GM18870 (cell line): Measurements from ENCODE around the gene CRB2.
A peak's percentile ranks its signal among the peaks of the same experiment; 100 is the strongest.
"Not testable (repeated sequence)": the region's sequence is repeated elsewhere in the genome, so short reads cannot be mapped to it uniquely, and the experiment has no call there.

Experiments used
- ATAC-seq: cut with Tn5 transposase; IDR thresholded peaks from one replicate; pipeline ENCODE4 v1.9.1; 2021; ENCODE audit warnings: moderate library complexity; ENCODE audit not compliant: unreplicated experiment

Gene CRB2

DNA sequence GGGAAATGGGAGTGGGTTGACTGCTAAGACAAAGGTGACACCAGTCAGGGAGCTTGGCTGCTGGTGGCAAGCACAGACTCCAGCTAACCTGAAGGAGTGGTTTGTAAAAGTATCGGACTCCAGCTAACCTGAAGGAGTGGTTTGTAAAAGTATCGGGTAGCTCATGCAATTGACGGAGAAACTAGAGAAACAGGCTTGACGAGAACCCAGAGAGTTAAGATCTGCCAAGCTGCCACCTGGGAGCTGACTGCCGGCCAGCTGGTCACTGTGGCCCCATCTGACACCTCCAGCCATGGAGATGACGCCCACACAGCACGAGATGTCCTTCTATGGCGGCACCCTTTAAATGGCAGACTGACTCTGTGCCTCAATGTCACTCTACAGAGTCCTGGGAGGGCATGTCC is 28.3 kb upstream of the CRB2 start:
- ATAC-seq, result no peak

DNA sequence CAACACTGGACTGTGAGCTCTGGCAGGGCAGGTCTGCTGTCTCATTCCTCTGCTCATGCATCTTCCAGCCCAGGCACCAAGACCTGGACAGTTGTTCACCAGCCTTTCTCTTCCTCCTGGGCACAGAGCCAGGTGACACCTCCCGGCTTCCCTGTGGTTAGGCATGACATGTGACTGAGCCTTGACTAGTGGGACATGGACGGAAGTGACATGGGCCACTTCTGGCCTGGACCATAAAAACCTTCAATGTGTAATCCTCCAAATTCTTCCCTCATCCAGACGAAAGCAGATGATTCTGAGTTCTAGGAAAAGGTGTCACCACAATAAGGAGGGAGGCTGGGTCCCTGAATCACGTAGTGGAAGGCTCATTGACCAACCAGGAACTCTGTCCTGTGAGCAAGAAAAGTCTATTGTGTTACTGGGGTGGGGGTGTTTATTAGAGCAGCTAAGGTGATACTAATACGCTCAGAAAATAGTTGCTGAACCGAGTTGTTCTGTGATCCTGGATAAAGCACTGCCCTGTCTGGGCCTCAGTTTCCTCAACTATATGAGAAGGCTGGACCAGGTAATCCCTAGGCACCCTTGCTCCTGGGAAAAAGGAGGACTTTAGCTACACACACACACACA is 26.6 kb upstream of the CRB2 start:
- ATAC-seq, result no peak

DNA sequence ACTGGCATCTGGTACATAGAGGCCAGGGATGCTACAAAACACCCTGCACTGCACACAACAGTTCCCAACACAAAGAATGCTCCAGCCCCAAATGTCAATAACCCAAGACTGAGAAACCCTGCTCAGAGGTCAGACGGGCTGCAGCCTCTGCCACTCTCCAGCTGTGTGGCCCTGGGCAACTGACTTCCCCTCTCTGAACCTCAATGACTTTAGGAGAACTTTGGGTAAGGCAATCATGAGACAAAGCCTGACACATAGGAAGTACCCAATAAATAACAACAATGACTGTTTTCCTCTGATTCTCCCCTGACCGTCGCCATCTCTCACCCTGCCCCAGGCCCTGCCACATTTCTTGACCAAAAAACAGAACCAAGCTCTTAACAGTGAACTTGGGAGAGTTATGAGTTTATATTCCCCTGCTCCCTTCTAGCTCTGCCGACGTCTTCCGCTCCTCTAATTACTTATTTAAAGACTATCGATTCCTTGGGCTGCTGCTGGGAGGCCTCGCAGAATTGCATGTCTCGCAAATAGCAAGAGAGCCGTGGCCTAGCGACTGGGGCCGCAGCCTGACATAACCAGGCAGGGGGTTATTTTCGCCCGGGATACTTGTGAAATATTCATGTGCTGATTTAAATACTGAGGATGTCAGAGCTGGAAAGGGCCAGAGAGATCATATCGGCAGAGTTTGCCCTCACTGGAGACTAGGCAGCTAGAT is 24.5 kb upstream of the CRB2 start:
- no peak for ATAC-seq

DNA sequence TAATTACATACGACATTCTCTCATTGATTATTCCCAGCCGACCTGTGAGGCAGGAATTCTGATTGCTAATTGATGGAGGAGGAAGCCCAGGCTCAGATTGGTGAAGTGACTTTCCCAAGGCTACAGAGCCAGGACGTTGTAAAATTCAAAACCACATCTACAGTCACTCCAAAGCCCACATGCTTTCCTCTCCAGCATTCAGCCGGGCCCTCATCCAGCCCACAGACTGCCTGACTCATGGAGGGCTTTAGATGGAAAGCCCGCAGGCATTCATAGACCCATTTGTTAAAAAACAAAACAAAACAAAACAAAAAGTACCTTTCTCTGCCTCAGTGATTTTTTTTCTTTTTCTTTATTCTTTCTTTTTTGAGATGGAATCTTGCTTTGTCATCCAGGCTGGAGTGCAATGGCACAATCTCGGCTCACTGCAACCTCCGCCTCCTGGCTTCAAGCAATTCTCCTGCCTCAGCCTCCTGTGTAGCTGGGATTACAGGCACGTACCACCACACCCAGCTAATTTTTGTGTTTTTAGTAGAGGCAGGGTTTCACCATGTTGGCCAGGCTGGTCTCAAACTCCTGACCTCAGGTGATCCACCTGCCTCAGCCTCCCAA is 22.8 kb upstream of the CRB2 start:
- ATAC-seq, result not testable (repeated sequence)

DNA sequence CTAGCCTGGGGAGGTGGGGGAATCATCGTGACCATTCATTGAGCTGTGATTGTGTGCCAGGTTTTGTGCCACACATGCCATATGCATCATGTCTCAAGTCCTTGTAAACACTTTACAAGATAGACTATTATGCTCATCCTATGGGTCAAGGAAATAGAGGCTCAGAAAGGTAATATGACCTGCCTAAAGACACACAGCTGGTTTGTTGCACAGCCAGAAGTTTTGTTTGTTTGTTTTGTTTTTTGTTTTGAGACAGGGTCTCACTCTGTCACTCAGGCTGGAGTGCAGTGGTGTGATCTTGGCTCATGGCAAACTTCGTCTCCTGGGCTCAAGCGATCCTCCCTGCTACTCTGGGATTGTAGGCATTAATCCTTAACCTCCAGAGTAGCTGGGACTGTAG is 21.4 kb upstream of the CRB2 start:
- ATAC-seq, result no peak

DNA sequence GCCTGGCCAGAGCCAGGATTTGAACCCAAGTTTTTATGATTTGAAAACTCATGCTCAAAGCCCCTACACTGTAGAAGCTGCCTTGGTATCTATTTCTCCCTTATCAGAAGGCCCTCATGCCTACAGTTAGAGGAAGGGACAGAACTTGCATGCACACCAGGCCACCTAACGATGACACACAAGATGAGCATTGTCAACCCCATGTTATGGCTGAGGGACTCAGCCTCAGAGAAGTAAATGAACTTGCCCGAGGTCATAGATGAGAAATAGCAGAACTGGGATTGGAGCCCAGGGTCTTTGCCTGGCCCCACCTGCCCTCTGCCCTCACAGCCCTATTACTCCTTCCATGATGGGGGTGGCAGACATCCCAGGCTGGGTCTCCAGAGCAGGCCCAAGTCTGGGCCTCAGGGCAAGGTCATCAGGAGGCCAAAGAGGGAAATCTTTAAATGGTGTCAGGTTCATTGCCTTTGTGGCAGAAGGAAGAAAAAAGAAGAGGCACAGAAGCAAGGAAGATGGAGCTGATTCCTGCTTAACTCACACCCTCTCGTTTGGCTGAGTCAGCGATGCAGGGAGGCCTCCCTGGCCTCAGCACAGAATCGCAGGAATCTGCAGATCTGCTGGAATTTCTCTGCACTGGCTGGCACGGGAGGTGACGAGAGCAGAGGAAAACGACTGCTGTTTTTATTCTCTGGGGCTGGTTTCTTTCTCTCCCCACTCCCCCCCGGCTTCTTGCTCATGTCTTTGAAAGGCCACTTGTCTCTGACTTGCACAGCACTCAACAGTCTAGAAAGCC is 20.6 kb upstream of the CRB2 start:
- no peak for ATAC-seq

DNA sequence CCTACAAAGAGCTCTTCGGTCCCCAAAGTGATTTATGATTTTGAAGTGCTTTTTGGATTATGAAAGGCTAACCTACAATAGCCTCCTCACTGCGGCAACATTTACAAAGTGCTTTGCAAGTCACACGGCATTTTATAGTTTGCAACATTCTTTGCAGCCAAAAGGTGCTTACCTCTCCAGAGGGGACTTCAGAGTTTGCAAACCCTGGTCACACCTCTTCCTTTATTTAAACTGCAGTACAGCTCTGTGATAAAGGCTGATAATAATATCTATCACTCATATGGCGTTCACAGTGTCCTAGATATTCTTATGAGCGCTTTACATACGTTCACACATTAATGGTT is 20.0 kb upstream of the CRB2 start:
- no peak for ATAC-seq

DNA sequence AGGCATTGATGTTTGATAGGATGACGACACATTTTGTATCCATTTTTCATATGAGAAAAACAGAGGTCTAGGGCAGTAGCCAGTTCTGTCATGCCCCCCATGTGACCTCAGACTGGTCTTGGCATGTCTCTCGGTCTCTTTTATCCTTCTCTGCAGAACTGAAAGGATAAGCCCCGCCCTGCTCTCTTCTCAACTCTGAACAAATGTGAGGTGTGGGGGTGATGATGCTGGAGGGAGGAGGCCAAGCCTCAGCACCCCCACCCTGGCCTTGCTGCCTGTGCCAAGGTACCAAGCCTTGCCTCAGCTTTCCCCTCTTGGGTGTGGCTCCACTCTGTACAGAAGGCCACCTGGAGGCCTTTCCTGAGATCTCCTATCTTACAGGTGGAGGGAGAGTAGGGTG is 19.5 kb upstream of the CRB2 start:
- ATAC-seq, result no peak

DNA sequence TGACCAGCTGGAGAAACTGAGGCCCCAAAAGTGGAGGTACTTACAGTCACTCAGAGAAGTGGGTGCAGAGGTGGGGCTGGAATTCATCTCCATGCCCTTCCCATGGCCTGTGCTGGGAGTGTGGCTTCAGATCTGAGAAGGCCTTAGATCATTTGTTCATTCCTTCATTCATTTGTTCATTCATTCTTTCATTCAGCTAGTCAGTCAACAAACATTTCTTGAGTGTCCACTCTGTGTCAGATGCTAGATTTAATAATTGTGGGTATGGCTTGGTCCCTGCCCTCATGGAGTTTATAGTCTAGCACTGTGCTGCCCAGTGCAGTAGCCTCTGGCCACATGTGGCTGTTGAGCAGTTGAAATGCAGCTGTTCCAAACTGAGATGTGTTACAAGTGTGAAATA is 19.0 kb upstream of the CRB2 start:
- no peak for ATAC-seq

DNA sequence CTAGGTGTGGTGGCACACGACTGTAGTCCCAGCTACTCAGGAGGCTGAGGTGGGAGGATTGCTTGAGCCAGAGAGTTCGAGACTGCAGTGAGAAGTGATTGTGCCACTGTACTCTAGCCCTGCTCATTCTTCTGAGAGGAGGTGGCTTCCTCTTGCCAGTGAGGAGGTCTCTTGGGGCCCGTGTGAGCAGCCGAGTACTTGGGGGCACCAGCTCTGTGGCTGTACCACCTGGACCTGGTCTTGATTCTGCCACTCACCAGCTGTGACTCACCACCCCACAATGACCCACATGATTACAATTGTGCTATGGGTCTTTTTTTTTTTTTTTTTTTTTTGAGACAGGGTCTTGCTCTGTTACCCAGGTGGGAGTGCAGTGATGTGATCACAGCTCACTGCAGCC is 18.0 kb upstream of the CRB2 start:
- no peak for ATAC-seq

DNA sequence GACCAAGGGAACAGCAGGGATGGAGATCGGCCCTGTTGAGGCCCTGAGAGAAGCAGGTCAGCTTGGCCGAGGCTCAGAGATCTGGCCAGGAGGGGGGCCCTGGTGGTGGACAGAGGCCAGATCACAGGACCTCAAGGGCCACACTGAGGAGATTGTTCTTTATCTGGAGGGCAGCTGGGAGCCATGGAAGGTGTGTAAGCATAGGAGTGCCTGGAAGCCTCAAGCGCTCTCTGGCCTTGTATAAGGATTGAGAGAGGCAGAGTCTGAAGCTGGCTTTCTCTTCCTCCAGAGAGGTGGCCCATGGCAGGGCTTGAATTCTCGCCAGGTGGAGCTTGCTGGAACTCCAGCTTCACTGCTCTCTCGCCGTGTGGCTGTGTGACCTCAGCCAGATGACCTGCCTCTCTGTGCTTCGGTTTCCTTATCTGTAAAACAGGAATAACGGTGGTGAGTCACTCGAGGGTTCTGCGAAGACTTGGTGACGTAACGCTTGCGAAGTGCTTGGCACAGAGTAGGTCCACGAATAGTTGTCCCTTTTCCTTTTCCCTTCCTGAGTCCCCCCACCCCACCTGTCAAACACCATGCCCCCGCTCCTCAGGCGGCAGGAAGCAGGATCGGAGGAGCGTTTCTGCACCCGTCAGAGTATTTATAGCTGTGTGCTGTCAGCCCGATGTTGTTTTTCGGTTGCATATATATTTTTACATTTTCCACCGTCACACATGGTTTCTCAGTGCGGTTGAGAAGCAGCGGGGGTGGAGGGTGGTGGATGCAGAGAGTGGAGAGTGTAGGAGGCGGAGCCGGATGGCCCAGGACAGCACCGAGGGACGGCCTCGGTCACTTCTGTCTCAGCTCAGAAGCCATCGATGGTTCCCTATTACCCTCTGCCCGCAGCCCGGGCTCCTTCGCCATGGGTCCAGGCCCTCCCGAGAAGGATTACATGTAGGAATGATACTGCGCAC is 17.0 kb upstream of the CRB2 start:
- peak; percentile 62 for ATAC-seq

DNA sequence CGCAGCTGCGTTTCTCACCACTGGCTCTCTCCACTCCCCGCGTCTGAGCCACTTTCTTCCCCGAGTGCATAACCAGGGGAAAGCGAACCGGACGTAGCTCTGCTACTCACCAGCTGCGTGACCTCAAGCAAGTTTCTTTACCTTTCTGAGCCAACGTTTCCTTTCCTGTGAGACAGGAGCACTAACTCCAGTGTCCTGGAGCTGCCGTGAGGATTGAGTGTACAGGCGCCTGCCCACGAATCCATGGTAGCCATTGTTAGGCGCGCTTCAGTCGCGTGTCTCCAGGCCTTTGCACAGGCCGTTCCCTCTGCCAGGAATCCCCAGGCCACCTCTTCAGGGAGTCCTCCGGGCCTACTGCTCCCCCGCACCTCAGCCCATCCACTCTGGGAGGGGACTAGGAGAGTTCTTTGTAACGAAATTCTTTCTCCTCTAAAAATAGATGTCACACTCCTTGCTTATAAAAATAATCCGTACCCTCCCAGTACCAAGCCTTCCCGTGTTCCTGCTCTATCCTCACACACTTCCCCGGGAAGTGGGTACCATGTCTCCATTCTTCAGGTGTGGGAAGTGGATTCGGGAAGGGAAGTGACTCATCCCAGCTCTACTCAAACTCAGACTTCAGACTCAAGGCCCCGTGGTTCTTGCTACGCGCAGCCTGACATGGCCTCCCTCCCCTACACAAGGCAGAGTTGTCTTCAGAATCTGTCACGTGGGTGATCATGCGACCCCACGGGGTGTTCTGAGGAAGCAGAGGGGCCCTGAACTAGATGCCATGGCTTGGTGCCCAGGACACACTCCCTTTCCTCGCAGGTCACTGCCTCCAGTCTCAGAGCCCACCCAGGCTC is 16.1 kb upstream of the CRB2 start:
- ATAC-seq, result peak; percentile 41

DNA sequence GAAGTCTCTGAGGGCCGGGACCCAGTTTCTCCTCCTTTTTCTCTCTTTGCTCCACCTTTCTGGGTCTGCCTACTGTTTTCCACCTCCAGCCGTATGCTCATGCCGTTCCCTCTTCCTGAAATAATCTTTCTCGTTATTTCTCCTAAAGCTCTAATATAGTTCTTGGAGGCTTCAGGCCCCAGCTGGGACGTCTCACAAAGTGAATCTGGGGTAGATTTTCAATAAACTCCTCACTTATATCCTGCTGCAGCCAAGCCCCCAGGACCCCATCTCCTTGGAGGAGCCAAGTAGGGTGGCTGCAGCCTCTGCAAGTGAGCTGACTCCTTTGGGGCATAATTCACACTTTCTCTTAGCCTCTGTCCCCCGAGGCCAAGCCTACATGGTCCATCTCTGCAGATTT is 14.2 kb upstream of the CRB2 start:
- ATAC-seq, result no peak

DNA sequence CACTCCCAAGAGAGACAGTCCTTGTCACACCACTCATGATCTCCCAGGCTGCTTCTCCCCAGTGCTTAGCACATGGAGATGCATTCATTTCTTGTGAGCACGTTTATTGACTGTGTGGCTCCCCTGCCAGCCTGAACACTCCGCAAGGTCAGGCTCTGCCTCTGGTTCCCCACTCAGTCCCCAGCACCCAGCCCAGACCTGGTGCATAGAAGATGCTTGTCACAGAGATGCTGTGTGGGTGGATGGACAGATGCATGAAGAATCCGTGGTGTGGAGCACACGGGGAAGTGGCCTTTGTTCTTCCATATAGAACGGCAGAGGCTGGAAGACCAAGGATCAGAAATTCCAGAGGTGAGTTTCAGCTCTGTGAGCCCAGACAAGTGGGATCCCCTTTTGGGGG is 13.8 kb upstream of the CRB2 start:
- no peak for ATAC-seq

DNA sequence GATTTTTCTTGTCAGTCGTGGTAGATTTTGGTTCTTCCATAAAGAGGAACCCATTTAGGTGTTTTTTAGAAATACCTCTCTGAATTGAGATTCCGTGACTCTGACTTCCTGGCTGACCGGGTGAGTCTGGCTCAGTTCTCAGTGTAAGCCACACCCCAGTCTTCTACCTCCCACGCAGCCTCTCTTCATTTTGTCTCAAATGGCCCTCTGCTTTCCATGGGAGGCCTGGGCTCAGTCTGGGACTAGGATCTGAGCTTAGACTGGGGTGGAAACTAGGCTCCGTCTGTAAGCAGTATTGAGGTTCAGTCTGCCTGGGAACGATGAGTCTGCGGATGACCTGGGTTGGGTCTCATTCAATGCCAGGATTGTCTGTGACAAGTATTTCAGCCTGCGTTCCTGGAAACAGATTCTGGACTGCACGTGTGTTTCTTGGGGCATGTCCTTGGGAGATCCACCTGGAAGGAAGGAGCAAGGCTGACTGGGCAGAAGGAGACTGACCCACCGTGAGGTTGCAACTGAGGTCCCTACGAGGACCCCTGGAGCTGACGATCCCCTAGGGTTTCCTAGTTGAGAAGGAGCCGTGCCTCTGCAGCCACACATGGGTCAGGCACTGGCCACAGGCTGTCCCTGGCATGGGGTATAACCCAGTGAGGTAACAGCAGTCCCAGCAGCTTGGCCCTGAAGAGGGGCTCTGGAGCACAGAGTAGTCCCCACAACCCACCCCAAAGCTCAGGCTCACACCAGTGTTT is 12.4 kb upstream of the CRB2 start:
- no peak for ATAC-seq

DNA sequence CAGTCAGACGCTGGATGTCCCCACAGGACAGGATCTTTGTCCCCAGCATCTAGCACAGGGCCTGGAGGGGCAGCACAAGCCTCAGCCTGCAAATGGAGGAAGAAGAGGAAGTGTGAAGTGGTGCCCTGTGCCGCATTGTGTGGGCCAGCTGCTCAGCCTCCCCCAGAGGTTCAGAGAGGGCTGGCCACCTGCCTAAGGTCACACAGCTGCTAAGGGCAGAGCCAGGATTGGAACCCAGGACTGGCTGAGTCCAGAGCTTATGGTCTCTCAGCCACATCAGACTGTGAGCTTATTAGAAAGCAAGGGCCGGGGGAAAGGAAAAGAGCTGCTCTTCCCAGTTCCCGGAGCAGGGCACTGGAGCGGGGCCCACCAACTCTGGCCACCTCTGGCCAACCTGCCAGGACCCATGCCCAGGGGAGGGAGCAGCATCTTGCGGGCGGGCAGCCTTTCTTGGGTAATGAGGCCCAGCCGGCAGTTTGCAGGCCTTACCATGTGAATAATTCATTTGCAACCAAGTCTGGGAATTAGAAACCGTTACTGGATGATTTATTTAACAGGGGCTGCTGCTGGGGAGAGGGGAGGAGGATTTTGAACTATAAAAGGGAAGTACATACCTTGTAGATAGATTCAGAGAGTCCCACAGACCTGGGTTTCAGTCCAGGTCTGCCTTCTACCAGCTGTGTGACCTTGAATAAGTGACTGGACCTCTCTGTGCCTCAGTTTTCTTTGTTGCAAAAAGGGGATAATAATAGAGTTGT is 11.6 kb upstream of the CRB2 start:
- ATAC-seq, result no peak

DNA sequence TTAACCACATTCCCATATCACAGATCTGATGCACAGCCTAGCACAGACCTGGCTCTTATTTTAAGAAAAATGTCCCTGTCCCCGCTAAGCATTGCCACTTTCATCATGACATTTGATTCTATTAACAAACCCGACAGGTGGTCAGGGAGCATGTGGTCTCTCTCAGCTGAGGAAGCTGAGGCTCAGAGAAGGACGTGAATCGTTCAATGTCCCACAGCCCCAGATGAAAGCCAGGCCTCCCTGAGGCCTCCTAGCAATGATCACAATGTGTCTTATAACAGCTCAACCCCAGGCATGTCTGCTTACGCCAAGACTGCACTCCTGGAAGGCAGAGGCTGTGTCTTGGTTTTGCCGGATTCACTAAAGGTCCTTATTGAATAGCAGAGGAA is 10.4 kb upstream of the CRB2 start:
- no peak for ATAC-seq

DNA sequence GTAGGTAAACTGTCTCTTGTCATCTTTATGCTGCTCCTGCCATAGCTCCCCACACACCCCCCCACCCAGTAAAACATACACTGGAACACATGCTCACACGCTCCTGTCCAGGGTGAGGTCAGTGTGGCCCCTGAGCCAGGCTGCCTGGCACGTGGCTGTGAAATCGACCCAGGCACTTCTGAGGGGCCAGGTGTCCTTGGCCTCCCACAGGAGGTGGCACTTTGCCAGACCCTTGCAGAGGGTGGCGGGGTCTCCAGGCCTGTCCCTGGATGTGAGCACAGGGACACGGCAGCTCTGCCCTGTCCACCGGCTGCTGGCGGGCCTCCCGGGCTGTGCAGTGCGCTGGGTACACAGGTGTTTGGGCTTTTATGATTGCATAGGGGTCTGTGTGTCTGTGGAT is 10.0 kb upstream of the CRB2 start:
- ATAC-seq, result no peak
